HG03135 (cell line): ENCODE data around the gene ENDOV.
"Not testable (repeated sequence)": the region's sequence is repeated elsewhere in the genome, so short reads cannot be mapped to it uniquely, and the experiment has no call there.

Experiments used
- ATAC-seq: cut with Tn5 transposase; IDR thresholded peaks from one replicate; pipeline ENCODE4 v1.9.1; 2021; ENCODE audit warnings: mild to moderate bottlenecking, moderate library complexity; ENCODE audit not compliant: unreplicated experiment

The ENDOV gene

GRCh38 chr17:80388175-80388574 lies 26.8 kb upstream of the ENDOV start:
- no peak for ATAC-seq

- no peak for ATAC-seq
These were observed 26.4 kb upstream of the ENDOV start for GRCh38 chr17:80388601-80389000.

- no peak for ATAC-seq
These were observed 25.7 kb upstream of the ENDOV start for GRCh38 chr17:80389011-80389995.

- ATAC-seq: no peak
These were observed 21.6 kb upstream of the ENDOV start for GRCh38 chr17:80393241-80393890.

GRCh38 chr17:80393961-80394360 lies 21.0 kb upstream of the ENDOV start:
- ATAC-seq: no peak

GRCh38 chr17:80394629-80395216 lies 20.2 kb upstream of the ENDOV start:
- no peak for ATAC-seq

GRCh38 chr17:80395402-80396151 lies 19.4 kb upstream of the ENDOV start:
- ATAC-seq: no peak

GRCh38 chr17:80396157-80397033 lies 18.6 kb upstream of the ENDOV start:
- ATAC-seq: no peak

- ATAC-seq: no peak
These were observed 18.0 kb upstream of the ENDOV start for GRCh38 chr17:80397034-80397387.

- no peak for ATAC-seq
These were observed 17.3 kb upstream of the ENDOV start for GRCh38 chr17:80397686-80398085.

- ATAC-seq: not testable (repeated sequence)
These were observed 13.9 kb upstream of the ENDOV start for GRCh38 chr17:80401086-80401485.

- not testable (repeated sequence) for ATAC-seq
These were observed 12.9 kb upstream of the ENDOV start for GRCh38 chr17:80402102-80402501.

- no peak for ATAC-seq
These were observed 12.0 kb upstream of the ENDOV start for GRCh38 chr17:80402959-80403358.

GRCh38 chr17:80406146-80406545 lies 8.8 kb upstream of the ENDOV start:
- ATAC-seq: no peak

- not testable (repeated sequence) for ATAC-seq
These were observed 7.0 kb upstream of the ENDOV start for GRCh38 chr17:80407917-80408316.

- no peak for ATAC-seq
These were observed 6.1 kb upstream of the ENDOV start for GRCh38 chr17:80408872-80409271.

- no peak for ATAC-seq
These were observed 5.3 kb upstream of the ENDOV start for GRCh38 chr17:80409626-80410025.

GRCh38 chr17:80410441-80411087 lies 4.4 kb upstream of the ENDOV start:
- not testable (repeated sequence) for ATAC-seq

- ATAC-seq: no peak
These were observed 1.0 kb upstream of the ENDOV start for GRCh38 chr17:80413771-80414507.
